Adrenal gland (tissue), 12 donors: ENCODE results near the gene CEP152. TPM values are rescaled to one million over a fixed set of nuclear protein-coding genes. Genes with fewer than 3 reads are reported as not detected.

ENCODE experiments used
- DNase-seq, 7 donors: peaks; one replicate each; pipeline ENCODE4 v3.0.0-alpha.2; 2019 to 2020
- H3K27ac ChIP-seq, 5 donors: fragments of 200-600 bp; sonication (generic) in 4 of 5; 1 replicate in 3 of 5; 2 replicates in 2 of 5; pipeline versions ENCODE4 v1.5.1 to v1.8.0; 2016 to 2020; ENCODE audit warnings: mild to moderate bottlenecking in 1 of 5
- H3K27me3 ChIP-seq: fragments of 200-600 bp; 2 replicates; pipeline ENCODE4 v1.8.0; 2021
- H3K36me3 ChIP-seq, 2 donors: fragments of 200-600 bp; replicated peaks in 1 of 2; 1 replicate in 1 of 2; 2 replicates in 1 of 2; pipeline versions ENCODE4 v1.5.1 to v1.8.0; 2018 to 2022
- H3K4me1 ChIP-seq, 2 donors: fragments of 200-600 bp; replicated peaks in 1 of 2; 1 replicate in 1 of 2; 2 replicates in 1 of 2; pipeline versions ENCODE4 v1.5.1 to v1.8.0; 2018 to 2021
- H3K4me3 ChIP-seq, 4 donors: fragments of 200-600 bp; sonication (generic) in 3 of 4; one replicate each; pipeline ENCODE4 v1.5.1; 2016 to 2018
- H3K9me3 ChIP-seq, 3 donors: fragments of 200-600 bp; sonication (generic) in 1 of 3; replicated peaks in 1 of 3; 1 replicate in 2 of 3; 2 replicates in 1 of 3; pipeline versions ENCODE4 v1.5.1 to v1.8.0; 2016 to 2021
- POLR2A ChIP-seq, 2 donors: fragments of 450-650 bp; IDR thresholded peaks; one replicate each; pipeline ENCODE4 v1.6.1; 2017; ENCODE audit warnings: antibody characterized with exemption in 2 of 2, mild to moderate bottlenecking in 2 of 2, moderate library complexity in 1 of 2
- WGBS, 4 donors: extraction: QIAGEN DNeasy Blood & Tissue Kit in 2 of 4; methylation state at CpG; one replicate each; pipeline versions ENCODE4 v1.1.5 to v1.1.7; 2013 to 2017; 5-methylcytosine and 5-hydroxymethylcytosine counted together
- intact Hi-C, 2 donors: fragments of 100-400 bp; cut with DNase I; formaldehyde crosslinking; loops; one replicate each; pipeline versions ENCODE4 v1.14.1 to v1.15.0; 2022 to 2023
- polyA plus RNA-seq, 3 donors: library from polyadenylated mRNA; stranded (reverse); fragments of 200-250 nt in 2 of 3; fragments of 350-450 nt in 1 of 3; fragmentation: Illumina TruSeq in 1 of 3; extraction: RNeasy Lipid Tissue Mini Kit (QIAGEN cat#74804) in 1 of 3; gene quantifications; one replicate each; pipeline ENCODE4 v1.2.3, GENCODE V29; 2013 to 2014
- total RNA-seq, 9 donors: library from RNA; depleted of rRNA in 4 of 9; stranded (reverse); fragments of >200 nt in 4 of 9; fragments of 120-200 nt in 1 of 9; fragmentation: NEBNext Ultra II Directional in 1 of 9; extraction: Animal tissue kit (Norgen Biotek cat#: 25700) in 1 of 9; gene quantifications; one replicate each; pipeline versions ENCODE4 v1.1.0 to v1.2.4, GENCODE V29; 2013 to 2023
- TF ChIP-seq, protein P1 (sequence below), 6 experiments: fragments of 450-650 bp in 4 of 6; fragments of 200-600 bp in 2 of 6; sonication (generic) in 1 of 6; IDR thresholded peaks; 1 replicate in 5 of 6; 2 replicates in 1 of 6; pipeline versions ENCODE4 v1.5.1 to v1.8.0; 2016 to 2021; ENCODE audit warnings: antibody characterized with exemption in 6 of 6, mild to moderate bottlenecking in 2 of 6, moderate library complexity in 1 of 6
- donor health status: healthy with polysubstance abuse.
- donor health status: Bipolar disorder and iron deficiency.
- donor health status: DM: yes; HTN: yes; CAD: no.
- donor health status: DM: no; HTN: no; CAD: no.
- donor health status: DM: no; HTN: no; CAD: no.
- donor health status: DM: yes; HTN: yes; CAD: no.

The CEP152 gene
- total and polyA plus RNA-seq, 12 donors: 1.2 to 14.4 (median 3.3) TPM

DNA sequence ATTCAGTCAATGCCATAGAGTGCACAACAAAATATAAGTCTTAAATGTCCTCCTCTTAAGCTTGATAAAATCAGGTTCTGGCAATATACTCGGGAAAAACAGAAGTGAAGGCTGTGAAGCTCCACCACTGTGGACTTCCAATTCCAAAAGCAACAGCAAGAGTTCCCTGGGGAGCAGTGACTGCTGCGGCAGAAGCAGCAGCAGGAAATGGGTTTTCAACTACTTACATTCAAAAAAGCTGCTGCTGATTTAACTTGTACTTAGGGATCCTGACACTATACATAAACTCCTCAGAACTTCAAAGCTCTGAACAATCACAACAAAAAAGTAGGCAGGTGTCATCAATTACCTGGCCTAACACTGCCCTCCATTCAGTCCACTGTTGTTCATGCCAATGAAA, 4.7 kb downstream of the CEP152 start:
- Histone ChIP-seq H3K27ac (no peak overlapping the region), H3K4me1 (peaks cover 0 to 4% of the 10 kb centered on the region in 2 donors), H3K36me3 (no peaks in the 10 kb centered on the region), H3K9me3 (no peaks in the 10 kb centered on the region), H3K27me3 (no peaks in the 10 kb centered on the region), H3K4me3 (no peak overlapping the region)
- TF ChIP-seq, protein P1, sequence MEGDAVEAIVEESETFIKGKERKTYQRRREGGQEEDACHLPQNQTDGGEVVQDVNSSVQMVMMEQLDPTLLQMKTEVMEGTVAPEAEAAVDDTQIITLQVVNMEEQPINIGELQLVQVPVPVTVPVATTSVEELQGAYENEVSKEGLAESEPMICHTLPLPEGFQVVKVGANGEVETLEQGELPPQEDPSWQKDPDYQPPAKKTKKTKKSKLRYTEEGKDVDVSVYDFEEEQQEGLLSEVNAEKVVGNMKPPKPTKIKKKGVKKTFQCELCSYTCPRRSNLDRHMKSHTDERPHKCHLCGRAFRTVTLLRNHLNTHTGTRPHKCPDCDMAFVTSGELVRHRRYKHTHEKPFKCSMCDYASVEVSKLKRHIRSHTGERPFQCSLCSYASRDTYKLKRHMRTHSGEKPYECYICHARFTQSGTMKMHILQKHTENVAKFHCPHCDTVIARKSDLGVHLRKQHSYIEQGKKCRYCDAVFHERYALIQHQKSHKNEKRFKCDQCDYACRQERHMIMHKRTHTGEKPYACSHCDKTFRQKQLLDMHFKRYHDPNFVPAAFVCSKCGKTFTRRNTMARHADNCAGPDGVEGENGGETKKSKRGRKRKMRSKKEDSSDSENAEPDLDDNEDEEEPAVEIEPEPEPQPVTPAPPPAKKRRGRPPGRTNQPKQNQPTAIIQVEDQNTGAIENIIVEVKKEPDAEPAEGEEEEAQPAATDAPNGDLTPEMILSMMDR (IDR thresholded peaks at IDR 0.05): no peak
- DNase-seq: no peak
- intact Hi-C loops: loop anchor here (10.0 kb wide), 2 partner anchors 161 to 451 kb away; partner anchors contain the start of gene FBN1 (in 1 of the 2)
- WGBS, 4 donors: 53 to 69% (median 58%) methylated on average over 2 of the region's 2 CpGs

DNA sequence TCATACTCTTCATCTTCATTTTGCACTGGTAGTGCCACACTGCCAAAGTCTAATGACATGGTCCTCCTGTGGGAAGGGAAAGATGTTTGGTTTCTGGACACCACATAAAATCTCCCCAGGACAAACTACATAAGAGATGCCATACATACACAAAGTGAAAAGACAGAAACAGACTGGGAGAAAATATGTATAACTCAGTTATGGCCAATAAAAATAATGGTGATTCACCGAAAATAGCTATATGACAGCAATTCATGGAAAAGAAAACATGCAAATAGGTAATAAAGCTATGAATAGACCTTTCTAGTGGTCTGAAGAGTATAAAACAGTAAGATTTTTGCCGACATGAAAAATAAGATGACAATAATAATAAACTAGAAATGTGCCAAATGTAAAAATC, 5.3 kb downstream of the CEP152 start:
- no peak overlapping the region for H3K4me3 ChIP-seq
- 39 to 94% (median 78%) methylated on average over 1 to 2 of the region's 2 CpGs for WGBS, 4 donors
- no peak for TF ChIP-seq POLR2A (IDR thresholded peaks at IDR 0.05)
- TF ChIP-seq, protein P1 (IDR thresholded peaks at IDR 0.05): no peak
- no peaks in the 10 kb centered on the region for H3K27me3 ChIP-seq
- H3K36me3 ChIP-seq: no peaks in the 10 kb centered on the region
- no peak overlapping the region for H3K27ac ChIP-seq
- no peaks in the 10 kb centered on the region for H3K9me3 ChIP-seq
- peaks cover 0 to 9% of the 10 kb centered on the region in 2 donors for H3K4me1 ChIP-seq
- DNase-seq: no peak
- intact Hi-C loops: loop anchor here (10.0 kb wide), 2 partner anchors 161 to 451 kb away; partner anchors contain the start of gene FBN1 (in 1 of the 2)

DNA sequence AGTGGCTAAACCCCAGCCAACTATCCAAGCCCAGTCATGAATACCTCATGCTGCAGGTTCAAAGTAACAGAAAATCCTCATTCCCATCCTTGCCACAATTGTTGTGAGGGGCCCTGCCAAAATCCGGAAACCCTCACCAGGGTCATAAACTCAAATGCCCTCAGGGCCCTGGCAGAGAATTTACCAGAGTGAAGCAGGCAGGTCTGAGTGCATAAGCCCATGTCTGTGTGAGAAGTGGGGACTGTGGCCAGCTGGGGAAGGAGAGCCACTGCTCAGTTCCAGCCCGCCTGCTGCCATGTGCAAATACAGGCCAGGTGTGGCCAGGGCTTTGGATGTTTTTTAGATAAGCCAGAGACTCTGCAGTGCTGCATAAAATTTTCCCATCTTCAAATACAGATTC, 7.0 kb downstream of the CEP152 start:
- WGBS, 4 donors: 71 to 94% (median 75%) methylated on average over 2 of the region's 2 CpGs
- intact Hi-C loops: loop anchor here (10.0 kb wide), 2 partner anchors 159 to 449 kb away; partner anchors contain the start of gene FBN1 (in 1 of the 2)

DNA sequence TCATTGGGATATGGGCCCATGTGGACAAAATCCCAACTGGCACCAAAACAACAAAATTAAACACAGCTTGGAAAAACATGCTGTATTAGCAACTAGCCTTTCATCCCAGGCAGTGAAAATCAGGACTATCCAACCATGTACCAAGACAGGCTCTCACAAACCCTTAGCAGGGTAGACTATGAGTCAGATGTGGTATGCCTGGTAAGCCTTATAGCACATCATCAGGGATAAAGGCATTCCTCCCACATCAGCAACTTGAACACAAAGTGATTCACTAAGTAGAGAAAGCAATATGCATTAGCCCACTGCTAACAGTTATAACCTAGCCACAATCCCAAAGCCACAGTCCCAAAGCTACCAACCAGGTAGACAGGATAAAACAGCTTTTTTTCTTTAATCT, 8.0 kb downstream of the CEP152 start:
- Histone ChIP-seq H3K27me3 (no peaks in the 10 kb centered on the region), H3K4me1 (peaks cover 0 to 7% of the 10 kb centered on the region in 2 donors), H3K9me3 (no peaks in the 10 kb centered on the region), H3K36me3 (no peaks in the 10 kb centered on the region), H3K27ac (no peak overlapping the region), H3K4me3 (no peak overlapping the region)
- intact Hi-C loops: loop anchor here (10.0 kb wide), 2 partner anchors 158 to 448 kb away; partner anchors contain the start of gene FBN1 (in 1 of the 2)
- DNase-seq: no peak
- TF ChIP-seq, protein P1 (IDR thresholded peaks at IDR 0.05): no peak
- TF ChIP-seq POLR2A (IDR thresholded peaks at IDR 0.05): no peak

More for the DNA sequence above, 7.0 kb downstream of the CEP152 start:
- no peaks in the 10 kb centered on the region for H3K27me3 ChIP-seq
- peaks cover 0 to 7% of the 10 kb centered on the region in 2 donors for H3K4me1 ChIP-seq
- no peaks in the 10 kb centered on the region for H3K9me3 ChIP-seq
- TF ChIP-seq POLR2A (IDR thresholded peaks at IDR 0.05): no peak
- TF ChIP-seq, protein P1 (IDR thresholded peaks at IDR 0.05): no peak
- no peak for DNase-seq
- no peak overlapping the region for H3K4me3 ChIP-seq
- H3K27ac ChIP-seq: no peak overlapping the region
- no peaks in the 10 kb centered on the region for H3K36me3 ChIP-seq
